ENCODE results near the gene SSX2IP. TPM values are rescaled to one million over a fixed set of nuclear protein-coding genes. Genes with fewer than 3 reads are reported as not detected.

SSX2IP gene
- total RNA-seq, 2 experiments from 2014 or later, result 5.5 to 6.0 TPM

DNA sequence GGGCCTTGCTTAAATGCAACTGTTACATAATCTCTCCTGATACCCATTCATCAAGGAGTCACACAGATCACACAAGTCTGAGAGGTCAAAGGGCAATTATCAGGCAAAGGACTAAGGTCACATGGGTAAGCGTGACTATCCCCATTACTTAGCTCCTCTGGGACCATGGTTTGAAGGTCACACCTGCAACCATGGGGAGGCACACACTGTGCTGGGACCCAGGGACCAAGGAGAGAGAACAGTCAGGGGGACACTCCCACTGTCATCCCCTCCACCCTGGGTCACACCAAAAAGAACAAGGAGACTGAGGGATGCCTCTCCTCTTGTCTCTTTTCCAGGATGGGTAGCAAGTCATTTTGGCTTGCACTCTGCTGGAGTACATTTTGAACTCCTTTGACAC lies 85.1 kb downstream of the SSX2IP start:
- peaks cover 12% of the 10 kb centered on the region for H3K9me3 Mint-ChIP-seq
- H3K27me3 Mint-ChIP-seq, result no peaks in the 10 kb centered on the region
- no peak for ATAC-seq (ENCODE audit: poor library complexity)
- H3K27me3 ChIP-seq (ENCODE audit: control insufficient read depth in 1 of 2, insufficient read depth in 2 of 2, low read length in 2 of 2), result no peaks in the 10 kb centered on the region
- H3K27ac ChIP-seq (ENCODE audit: low read depth in 1 of 2, low read length in 2 of 2), result no peak overlapping the region
- no peak for DNase-seq
- ChIA-PET CTCF (no interaction called here), POLR2A (no interaction called here)
- intact Hi-C loops (cut with DNase I, micrococcal nuclease), result no loop called here
- no peak overlapping the region for H3K27ac Mint-ChIP-seq
- H3K9me3 ChIP-seq (ENCODE audit: control insufficient read depth in 1 of 2, insufficient read depth in 1 of 2, low read length in 2 of 2), result peaks cover 18 to 29% of the 10 kb centered on the region in 2 experiments
- no peak overlapping the region for H3K4me3 Mint-ChIP-seq
- H3K36me3 Mint-ChIP-seq (ENCODE audit: low read depth), result peaks cover 4% of the 10 kb centered on the region
- TF ChIP-seq, protein P1, sequence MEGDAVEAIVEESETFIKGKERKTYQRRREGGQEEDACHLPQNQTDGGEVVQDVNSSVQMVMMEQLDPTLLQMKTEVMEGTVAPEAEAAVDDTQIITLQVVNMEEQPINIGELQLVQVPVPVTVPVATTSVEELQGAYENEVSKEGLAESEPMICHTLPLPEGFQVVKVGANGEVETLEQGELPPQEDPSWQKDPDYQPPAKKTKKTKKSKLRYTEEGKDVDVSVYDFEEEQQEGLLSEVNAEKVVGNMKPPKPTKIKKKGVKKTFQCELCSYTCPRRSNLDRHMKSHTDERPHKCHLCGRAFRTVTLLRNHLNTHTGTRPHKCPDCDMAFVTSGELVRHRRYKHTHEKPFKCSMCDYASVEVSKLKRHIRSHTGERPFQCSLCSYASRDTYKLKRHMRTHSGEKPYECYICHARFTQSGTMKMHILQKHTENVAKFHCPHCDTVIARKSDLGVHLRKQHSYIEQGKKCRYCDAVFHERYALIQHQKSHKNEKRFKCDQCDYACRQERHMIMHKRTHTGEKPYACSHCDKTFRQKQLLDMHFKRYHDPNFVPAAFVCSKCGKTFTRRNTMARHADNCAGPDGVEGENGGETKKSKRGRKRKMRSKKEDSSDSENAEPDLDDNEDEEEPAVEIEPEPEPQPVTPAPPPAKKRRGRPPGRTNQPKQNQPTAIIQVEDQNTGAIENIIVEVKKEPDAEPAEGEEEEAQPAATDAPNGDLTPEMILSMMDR (IDR thresholded peaks at IDR 0.05), result no peak
- H3K36me3 ChIP-seq (ENCODE audit: insufficient read depth, low read length), result no peaks in the 10 kb centered on the region
- no peak overlapping the region for H3K4me3 ChIP-seq (ENCODE audit: low read length)
- H3K4me1 ChIP-seq (ENCODE audit: insufficient read depth, low read length), result no peaks in the 10 kb centered on the region
- no peaks in the 10 kb centered on the region for H3K4me1 Mint-ChIP-seq (ENCODE audit: low read depth)

- TF ChIP-seq, protein P1 (IDR thresholded peaks at IDR 0.05), result no peak
- no peaks in the 10 kb centered on the region for H3K27me3 ChIP-seq (ENCODE audit: control insufficient read depth in 1 of 2, insufficient read depth in 2 of 2, low read length in 2 of 2)
- H3K36me3 ChIP-seq (ENCODE audit: insufficient read depth, low read length), result no peaks in the 10 kb centered on the region
- Mint-ChIP-seq H3K36me3 (ENCODE audit: low read depth) (peaks cover 4% of the 10 kb centered on the region), H3K27me3 (no peaks in the 10 kb centered on the region), H3K9me3 (peaks cover 12% of the 10 kb centered on the region), H3K4me3 (no peak overlapping the region), H3K27ac (no peak overlapping the region), H3K4me1 (ENCODE audit: low read depth) (no peaks in the 10 kb centered on the region)
- no peaks in the 10 kb centered on the region for H3K4me1 ChIP-seq (ENCODE audit: insufficient read depth, low read length)
- POLR2A ChIA-PET, result no interaction called here
- intact Hi-C loops (cut with DNase I, micrococcal nuclease), result no loop called here
- DNase-seq (no peak), ATAC-seq (ENCODE audit: poor library complexity) (no peak)
- peaks cover 18 to 29% of the 10 kb centered on the region in 2 experiments for H3K9me3 ChIP-seq (ENCODE audit: control insufficient read depth in 1 of 2, insufficient read depth in 1 of 2, low read length in 2 of 2)
- H3K27ac ChIP-seq (ENCODE audit: low read depth in 1 of 2, low read length in 2 of 2), result no peak overlapping the region
- H3K4me3 ChIP-seq (ENCODE audit: low read length), result no peak overlapping the region
- CTCF ChIA-PET, result no interaction called here
These were observed 86.1 kb downstream of the SSX2IP start for GRCh38 chr1:84603941-84604830.

DNA sequence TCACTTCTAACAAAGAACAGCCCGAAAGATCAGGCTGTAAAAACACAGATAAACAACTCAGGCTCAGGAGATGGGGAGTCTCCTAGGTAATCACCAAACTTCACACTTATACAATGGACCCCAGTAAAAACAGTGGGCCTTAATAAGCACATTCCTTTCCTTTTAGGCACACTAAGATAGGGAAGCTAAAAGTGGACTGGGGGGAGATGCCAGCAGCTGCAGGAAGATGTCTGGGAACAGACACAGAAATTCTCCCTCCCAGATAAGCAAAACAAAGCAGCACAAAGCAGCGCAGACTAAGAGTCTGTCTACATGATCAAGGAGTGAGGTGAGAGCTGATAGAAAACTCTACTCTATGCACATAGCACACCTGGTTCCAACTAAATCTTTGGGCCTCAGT lies 87.0 kb downstream of the SSX2IP start:
- DNase-seq (no peak), ATAC-seq (ENCODE audit: poor library complexity) (no peak)
- Mint-ChIP-seq H3K36me3 (ENCODE audit: low read depth) (peaks cover 4% of the 10 kb centered on the region), H3K27ac (no peak overlapping the region), H3K27me3 (no peaks in the 10 kb centered on the region), H3K9me3 (peaks cover 12% of the 10 kb centered on the region), H3K4me3 (no peak overlapping the region), H3K4me1 (ENCODE audit: low read depth) (no peaks in the 10 kb centered on the region)
- Histone ChIP-seq H3K36me3 (ENCODE audit: insufficient read depth, low read length) (no peaks in the 10 kb centered on the region), H3K4me1 (ENCODE audit: insufficient read depth, low read length) (no peaks in the 10 kb centered on the region), H3K27me3 (ENCODE audit: control insufficient read depth in 1 of 2, insufficient read depth in 2 of 2, low read length in 2 of 2) (no peaks in the 10 kb centered on the region), H3K27ac (ENCODE audit: low read depth in 1 of 2, low read length in 2 of 2) (no peak overlapping the region), H3K4me3 (ENCODE audit: low read length) (no peak overlapping the region), H3K9me3 (ENCODE audit: control insufficient read depth in 1 of 2, insufficient read depth in 1 of 2, low read length in 2 of 2) (peaks cover 18 to 29% of the 10 kb centered on the region in 2 experiments)
- TF ChIP-seq, protein P1 (IDR thresholded peaks at IDR 0.05), result no peak
- ChIA-PET POLR2A (no interaction called here), CTCF (no interaction called here)
- intact Hi-C loops (cut with DNase I, micrococcal nuclease), result no loop called here
